GM18507 (cell line): ENCODE data around the gene PAX4.

ENCODE experiments used
- DNase-seq: peaks from one replicate; pipeline ENCODE4 v3.0.0; 2011; ENCODE audit warnings: low read depth; ENCODE audit not compliant: insufficient read length; ENCODE audit errors: extremely low spot score
- FAIRE-seq: peaks from 2 replicates; lab custom pipeline; 2011; peaks lifted over from hg19 to GRCh38; lab: Jason Lieb, UNC

PAX4 gene

DNA sequence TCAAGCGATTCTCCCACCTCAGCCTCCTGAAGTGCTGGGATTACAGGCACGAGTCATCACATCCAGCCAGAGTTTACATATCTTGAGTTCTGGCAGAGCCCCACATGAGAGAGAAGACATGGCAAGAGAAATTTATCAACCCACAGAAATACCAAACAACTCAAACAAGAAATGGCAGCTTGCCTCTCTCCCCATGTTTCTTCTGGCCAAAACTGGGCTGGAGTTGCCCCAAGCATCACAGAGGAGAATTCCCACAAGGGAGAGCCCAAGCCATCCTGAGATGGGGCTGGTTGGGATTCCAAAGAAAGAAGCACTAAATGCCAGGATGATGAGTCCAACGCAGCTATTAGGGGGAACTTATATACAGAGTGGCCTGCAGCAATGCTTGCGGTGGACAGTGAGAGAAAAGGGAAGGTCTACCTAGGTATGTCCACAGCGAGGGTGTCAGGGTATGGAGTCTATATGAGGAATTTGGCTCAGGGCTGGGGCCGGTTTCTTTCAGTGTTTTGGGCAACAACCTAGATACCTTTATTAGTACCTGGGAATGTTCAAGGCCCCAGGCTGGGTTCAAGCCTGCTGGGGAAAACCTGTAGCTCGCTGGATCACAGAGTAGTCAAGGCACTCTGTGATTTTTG, 14.5 kb upstream of the PAX4 start:
- FAIRE-seq (no peak), DNase-seq (no peak)

DNA sequence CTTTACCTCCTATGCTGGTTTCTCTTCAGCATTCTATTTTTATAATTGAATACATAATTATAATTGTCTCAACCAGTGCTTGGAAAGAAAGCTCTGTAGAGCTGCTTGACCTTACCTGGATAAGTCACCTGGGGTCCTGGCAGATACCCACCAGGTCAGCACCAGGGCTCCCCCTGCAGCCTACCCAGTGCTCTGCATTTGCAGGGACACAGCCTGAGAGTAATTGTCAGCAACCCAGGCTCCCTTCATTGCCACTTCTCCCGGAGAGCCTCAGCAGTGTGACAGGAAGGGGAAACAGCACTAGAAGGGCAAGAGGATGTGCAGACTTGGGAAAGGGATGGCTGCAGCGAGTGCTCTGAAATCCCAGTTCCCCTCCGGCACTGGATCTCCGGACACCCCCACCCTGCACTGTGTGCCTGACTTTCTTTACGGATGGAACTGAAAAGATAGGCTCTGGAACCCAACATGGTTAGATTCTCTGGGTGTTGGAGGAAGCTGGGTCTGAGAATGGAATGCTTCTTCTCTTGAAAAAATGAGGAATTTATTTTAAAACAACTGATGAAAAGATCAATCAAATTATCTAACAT, 11.4 kb upstream of the PAX4 start:
- no peak for DNase-seq
- no peak for FAIRE-seq

DNA sequence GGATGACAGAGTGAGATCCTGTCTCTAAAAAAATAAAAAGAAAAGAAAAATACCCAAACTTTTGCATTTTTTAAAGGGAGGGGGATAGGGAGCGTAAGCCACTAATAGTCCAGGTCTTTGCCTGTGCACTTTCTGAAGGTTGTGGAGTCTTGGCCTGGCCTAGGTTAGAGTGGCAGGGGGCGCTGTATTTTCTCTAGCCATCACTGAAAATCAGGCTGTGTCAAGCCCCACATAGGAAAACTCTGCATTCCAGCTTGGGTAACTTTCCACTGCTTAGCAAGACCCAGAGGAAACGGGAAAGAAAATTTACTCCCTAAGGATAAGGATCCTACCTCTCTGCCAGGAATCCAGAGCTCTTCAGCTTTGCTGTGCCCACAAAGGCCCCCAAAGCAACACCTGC, 10.5 kb upstream of the PAX4 start:
- DNase-seq (no peak), FAIRE-seq (no peak)

DNA sequence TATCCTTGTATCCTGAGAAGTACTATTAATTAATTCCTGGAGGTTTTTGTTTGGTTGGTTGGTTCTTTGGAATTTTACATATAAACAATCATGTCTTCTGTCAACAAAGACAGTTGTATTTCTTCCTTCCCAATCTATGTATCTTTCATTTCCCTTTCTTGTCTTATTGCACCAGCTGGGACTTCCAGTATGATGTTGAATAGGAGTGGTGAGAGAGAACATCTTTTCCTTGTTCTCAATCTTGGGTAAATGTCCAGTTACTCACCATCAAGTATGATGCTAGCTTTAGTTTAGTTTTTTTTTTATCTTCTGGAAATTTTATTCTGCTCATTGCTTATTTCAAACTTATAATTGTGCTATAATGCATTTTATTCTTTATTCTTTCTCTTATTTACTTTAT, 7.4 kb upstream of the PAX4 start:
- DNase-seq (no peak), FAIRE-seq (no peak)

GRCh38 chr7:127620406-127621233, 2.7 kb upstream of the PAX4 start:
- no peak for FAIRE-seq

DNA sequence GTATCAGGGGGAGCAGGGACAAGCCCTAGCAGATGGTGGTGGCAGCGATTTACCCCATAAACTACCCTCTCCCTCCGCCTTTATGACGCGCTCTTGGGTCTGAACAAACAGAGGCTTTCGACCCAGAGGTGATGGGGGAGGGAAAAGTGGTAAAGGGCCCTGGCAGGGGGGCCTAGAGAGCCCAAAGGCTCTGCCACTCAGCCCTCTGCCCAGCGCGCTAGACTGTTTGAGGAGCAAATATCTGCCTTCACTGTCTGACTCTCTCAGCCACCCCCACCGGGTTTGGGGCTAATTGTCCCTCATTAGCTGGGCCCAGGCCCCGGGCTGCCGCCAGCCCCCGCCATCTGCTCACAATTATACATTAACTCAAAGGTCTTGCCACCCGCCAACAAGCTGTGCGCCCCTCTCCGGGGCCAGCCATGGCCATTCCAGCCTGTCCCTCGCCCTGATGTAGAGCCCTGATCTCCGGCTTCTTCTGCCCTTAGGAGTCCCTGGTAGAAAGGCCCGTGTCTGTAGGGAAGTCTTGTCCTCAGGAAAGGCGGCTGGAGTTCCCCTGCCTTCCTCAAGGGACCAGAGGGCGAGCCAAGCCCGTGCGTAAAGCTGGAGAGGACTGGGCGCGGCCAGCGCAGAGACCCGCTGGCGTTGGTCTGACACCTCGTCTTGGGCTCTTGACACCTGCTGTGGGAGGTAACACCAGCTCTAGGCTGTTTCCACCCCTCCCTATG, 1.9 kb upstream of the PAX4 start:
- no peak for FAIRE-seq
- no peak for DNase-seq

More at GRCh38 chr7:127620406-127621233, 2.7 kb upstream of the PAX4 start:
- no peak for DNase-seq

DNA sequence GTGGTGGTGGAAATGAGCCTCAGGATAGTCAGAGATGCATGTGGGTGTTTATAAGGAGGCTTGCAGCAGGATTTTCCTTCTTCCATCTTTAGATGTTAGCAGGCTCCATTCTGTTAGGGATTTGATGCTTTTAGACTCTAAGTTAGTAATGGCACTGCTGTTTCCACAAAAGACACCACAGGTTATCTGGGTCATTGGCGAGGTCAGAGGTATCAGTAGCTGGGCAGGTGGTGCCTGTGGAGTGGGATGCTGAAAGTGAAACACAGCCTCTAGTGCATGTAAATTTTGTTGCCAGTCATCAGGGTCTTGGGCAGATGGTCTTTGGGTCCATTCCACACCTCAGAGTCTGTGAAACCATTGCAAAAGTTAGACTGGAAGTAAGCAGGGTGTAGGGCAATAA, 833 bp upstream of the PAX4 start:
- DNase-seq (no peak), FAIRE-seq (no peak)

DNA sequence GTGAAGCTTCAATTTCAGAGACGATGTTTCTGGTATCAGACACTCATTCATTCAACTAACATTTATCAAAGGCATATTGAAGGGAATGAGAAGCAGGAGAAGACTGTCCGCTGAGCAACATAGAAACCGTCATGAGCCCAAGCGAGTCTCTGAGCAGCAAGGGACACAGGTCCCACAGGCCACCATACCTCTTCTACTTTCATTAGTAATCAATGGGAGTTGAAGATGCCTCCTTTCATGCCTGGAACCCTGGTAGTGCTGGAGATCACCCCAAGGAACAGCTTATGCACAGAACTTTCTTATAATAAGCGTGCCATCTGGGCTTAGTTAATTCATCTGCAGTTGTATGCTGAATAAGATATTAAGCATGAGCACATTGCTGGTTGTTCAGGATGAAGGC, 1.2 kb downstream of the PAX4 start:
- FAIRE-seq (no peak), DNase-seq (no peak)

DNA sequence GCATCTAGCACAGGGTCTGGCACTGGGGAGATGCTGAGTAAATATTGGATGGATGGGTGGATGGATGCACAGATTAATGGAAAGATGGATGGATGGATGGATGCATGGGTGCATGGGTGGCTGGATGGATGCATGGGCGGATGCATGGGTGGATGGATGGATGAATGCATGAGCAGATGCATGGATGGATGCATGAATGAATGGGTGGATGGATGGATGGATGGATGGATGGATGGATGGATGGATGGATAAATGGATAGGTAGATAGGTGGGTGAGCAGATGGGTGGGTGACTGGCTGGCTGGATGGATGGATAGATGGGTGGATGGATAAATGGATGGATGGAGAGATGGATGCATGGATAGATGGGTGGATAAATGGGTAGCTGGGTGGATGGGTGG, 5.7 kb downstream of the PAX4 start:
- DNase-seq (no peak), FAIRE-seq (no peak)

- no peak for DNase-seq
- no peak for FAIRE-seq
Observed at GRCh38 chr7:127609297-127609696, 8.6 kb downstream of the PAX4 start.

DNA sequence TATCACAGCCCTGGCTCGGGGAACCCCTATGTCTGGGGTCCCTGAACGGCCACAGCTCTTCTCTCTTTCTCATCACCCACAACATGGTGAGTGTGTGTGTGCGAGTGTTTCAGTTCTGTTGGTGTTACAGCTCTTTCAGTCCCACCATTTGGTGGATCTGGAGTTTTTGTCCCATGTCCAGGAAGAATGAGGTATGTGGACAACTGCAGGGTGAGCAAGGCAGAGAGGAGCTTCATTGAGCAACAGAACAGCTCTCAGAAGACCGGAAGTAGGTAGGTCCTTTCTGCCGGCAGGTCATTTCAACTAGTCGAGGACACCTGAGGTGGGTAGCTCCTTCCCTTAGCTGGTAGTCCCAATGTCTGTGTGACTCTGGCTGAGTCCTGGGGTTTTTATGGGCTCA, 9.5 kb downstream of the PAX4 start:
- FAIRE-seq (no peak), DNase-seq (no peak)

- DNase-seq, result no peak
- FAIRE-seq, result no peak
Observed at GRCh38 chr7:127600885-127601284, 17.1 kb downstream of the PAX4 start.

GRCh38 chr7:127598318-127598717, 19.6 kb downstream of the PAX4 start:
- DNase-seq (no peak), FAIRE-seq (no peak)

DNA sequence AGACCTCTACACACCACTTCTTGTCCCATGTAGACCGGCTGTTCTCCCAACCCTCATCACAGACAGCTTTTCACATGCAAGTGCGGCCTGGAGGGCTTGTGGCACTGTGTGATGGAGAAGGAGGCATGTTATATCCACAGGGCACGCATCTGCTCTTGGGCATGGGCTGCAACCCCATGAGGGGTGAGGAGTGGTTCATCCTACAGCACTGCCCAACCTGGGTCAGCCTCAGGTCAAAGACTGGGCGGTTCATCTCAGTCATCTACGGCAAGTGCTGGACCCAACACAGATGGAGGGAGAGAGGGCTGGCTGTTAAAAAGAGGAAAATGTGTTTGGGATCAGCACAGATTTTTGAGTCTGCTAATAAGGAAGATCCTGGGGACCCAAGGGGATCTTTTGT, 22.2 kb downstream of the PAX4 start:
- FAIRE-seq, result no peak
- DNase-seq, result no peak

DNA sequence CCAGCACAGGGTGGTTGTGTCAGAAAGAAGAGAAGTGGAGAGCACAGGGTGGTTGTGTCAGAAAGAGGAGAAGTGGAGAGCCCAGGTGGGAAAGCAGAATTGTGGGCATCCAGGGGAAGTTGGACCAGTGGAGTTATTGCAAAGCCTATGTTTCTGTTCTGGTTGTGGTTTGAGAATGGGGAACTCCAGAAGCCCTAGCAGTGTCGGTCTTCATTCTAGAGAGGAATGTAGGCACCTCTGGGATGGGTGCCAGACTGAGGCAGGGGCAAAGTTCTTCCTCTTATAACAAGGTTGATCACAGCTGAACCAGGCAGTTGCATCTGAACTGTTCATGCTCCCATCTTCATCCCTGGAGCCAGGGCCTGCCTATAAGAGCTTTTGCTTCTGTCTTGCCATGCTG, 23.5 kb downstream of the PAX4 start:
- DNase-seq, result no peak
- no peak for FAIRE-seq

GRCh38 chr7:127592550-127592949, 25.4 kb downstream of the PAX4 start:
- FAIRE-seq (no peak), DNase-seq (no peak)

DNA sequence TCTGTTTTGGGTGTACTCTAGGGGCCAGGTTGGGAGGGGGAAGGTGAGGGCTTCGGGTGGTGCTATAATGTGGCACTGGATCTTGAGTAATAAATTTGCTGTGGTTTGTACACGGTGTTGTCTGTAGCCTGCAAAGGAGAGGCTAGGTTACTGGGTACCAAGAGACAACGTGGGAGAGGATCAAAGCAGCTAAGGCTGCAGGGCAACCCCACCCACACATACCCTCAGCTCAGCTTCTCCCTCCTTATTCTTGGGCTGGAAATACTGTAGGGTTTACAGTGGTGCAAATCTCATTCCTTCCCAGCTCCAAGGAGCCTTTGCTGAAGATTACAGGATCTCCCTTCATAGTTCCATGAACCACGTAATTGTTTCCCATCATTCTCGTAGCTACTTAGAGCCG, 26.4 kb downstream of the PAX4 start:
- FAIRE-seq, result no peak
- DNase-seq, result no peak

DNA sequence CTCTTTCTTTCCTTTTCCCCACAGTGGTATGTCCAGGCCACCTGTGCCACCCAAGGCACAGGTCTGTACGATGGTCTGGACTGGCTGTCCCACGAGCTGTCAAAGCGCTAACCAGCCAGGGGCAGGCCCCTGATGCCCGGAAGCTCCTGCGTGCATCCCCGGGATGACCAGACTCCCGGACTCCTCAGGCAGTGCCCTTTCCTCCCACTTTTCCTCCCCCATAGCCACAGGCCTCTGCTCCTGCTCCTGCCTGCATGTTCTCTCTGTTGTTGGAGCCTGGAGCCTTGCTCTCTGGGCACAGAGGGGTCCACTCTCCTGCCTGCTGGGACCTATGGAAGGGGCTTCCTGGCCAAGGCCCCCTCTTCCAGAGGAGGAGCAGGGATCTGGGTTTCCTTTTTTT, 26.8 kb downstream of the PAX4 start:
- DNase-seq (no peak), FAIRE-seq (no peak)

- DNase-seq, result no peak
- FAIRE-seq, result no peak
Observed at GRCh38 chr7:127589896-127590295, 28.0 kb downstream of the PAX4 start.

DNA sequence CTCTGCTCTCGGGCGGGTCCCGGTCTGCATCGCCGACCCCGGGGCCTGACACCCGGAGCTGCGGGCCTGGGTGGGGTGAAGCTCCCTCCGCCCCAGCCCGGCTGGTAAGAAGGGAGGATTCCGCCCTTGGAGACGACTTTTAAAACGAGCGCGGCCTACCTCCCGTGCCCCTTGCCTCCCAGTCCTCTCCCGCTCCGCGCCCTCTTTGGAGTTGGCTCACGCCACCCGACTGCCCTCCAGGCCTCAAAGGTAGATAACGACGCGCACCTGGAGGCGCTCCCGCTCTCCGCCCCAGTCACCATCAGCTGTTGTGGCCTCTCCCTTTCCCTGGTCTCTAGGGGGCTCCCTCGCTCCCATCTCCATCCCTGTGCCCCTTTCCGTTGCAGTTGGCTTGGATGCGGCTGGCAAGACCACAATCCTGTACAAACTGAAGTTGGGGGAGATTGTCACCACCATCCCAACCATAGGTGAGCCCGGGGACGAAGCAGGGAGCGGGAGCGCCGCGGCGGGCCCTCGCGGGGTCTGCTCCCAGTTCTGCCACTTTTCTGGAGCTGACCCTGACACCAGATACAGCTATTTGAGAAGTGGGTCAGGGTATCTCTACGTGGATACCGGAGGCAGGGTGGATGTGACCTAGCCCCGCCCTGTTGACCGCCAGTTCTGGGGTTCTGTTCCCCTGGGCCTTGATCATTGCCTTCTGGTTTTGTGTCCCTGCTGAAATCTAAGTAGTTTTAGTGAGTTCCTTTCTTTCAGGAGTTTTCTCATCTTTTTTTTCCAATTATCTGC, 29.1 kb downstream of the PAX4 start:
- peak; percentile 20 for DNase-seq
- peak; percentile 44 for FAIRE-seq
